Astrocyte (in vitro differentiated cells and primary cell): ENCODE results near the gene SLC17A2. TPM values are rescaled to one million over a fixed set of nuclear protein-coding genes. Genes with fewer than 3 reads are reported as not detected.

ENCODE experiments used
- DNase-seq: peaks from one replicate; pipeline ENCODE4 v3.0.0-alpha.2; 2010; ENCODE audit warnings: low read depth
- FAIRE-seq: peaks from 2 replicates; lab custom pipeline; 2011; peaks lifted over from hg19 to GRCh38; lab: Jason Lieb, UNC
- H2AFZ ChIP-seq: 2 replicates; pipeline ENCODE4 v1.6.0; 2012; ENCODE audit warnings: low read depth, low read length, inconsistent platforms
- H3K27ac ChIP-seq: 2 replicates; pipeline ENCODE4 v1.5.1; 2011; ENCODE audit warnings: low read depth, low read length, inconsistent platforms
- H3K27me3 ChIP-seq: 2 replicates; pipeline ENCODE4 v1.6.0; 2011; ENCODE audit warnings: low read length, inconsistent platforms; ENCODE audit not compliant: insufficient read depth
- H3K36me3 ChIP-seq: 2 replicates; pipeline ENCODE4 v1.5.1; 2011; ENCODE audit warnings: low read length, inconsistent platforms; ENCODE audit not compliant: insufficient read depth
- H3K4me1 ChIP-seq: 2 replicates; pipeline ENCODE4 v1.5.1; 2011; ENCODE audit warnings: low read length, inconsistent platforms; ENCODE audit not compliant: insufficient read depth
- H3K4me2 ChIP-seq: 2 replicates; pipeline ENCODE4 v1.6.0; 2012; ENCODE audit warnings: low read length, inconsistent platforms
- H3K4me3 ChIP-seq: 2 replicates; pipeline ENCODE4 v1.5.1; 2011; ENCODE audit warnings: low read depth, mild to moderate bottlenecking, low read length, inconsistent platforms; ENCODE audit not compliant: insufficient read depth
- H3K79me2 ChIP-seq: 2 replicates; pipeline ENCODE4 v1.6.0; 2012; ENCODE audit warnings: mild to moderate bottlenecking, low read length, inconsistent platforms; ENCODE audit not compliant: insufficient read depth
- H3K9ac ChIP-seq: 2 replicates; pipeline ENCODE4 v1.6.0; 2012; ENCODE audit warnings: mild to moderate bottlenecking, low read length, inconsistent platforms
- H3K9me3 ChIP-seq: 2 replicates; pipeline ENCODE4 v1.5.1; 2012; ENCODE audit warnings: low read depth, mild to moderate bottlenecking, low read length, inconsistent platforms; ENCODE audit not compliant: insufficient read depth
- H4K20me1 ChIP-seq: 2 replicates; pipeline ENCODE4 v1.6.0; 2012; ENCODE audit warnings: low read length, inconsistent platforms; ENCODE audit not compliant: insufficient read depth
- H3K27ac Mint-ChIP-seq: one replicate; pipeline ENCODE4 v1.8.0; 2021; ENCODE audit warnings: mild to moderate bottlenecking, mixed read lengths; ENCODE audit not compliant: unreplicated experiment
- H3K27me3 Mint-ChIP-seq: one replicate; pipeline ENCODE4 v1.8.0; 2021; ENCODE audit warnings: low read depth, mixed read lengths; ENCODE audit not compliant: unreplicated experiment
- H3K36me3 Mint-ChIP-seq: one replicate; pipeline ENCODE4 v1.8.0; 2021; ENCODE audit warnings: low read depth, mixed read lengths; ENCODE audit not compliant: unreplicated experiment
- H3K4me1 Mint-ChIP-seq: one replicate; pipeline ENCODE4 v1.8.0; 2021; ENCODE audit warnings: low read depth, mixed read lengths; ENCODE audit not compliant: unreplicated experiment
- H3K4me3 Mint-ChIP-seq: one replicate; pipeline ENCODE4 v1.8.0; 2021; ENCODE audit warnings: mild to moderate bottlenecking, moderate library complexity, mixed read lengths; ENCODE audit not compliant: unreplicated experiment
- H3K9me3 Mint-ChIP-seq: one replicate; pipeline ENCODE4 v1.8.0; 2021; ENCODE audit warnings: mild to moderate bottlenecking, mixed read lengths; ENCODE audit not compliant: unreplicated experiment
- CTCF ChIP-seq: IDR thresholded peaks from 2 replicates; pipeline ENCODE4 v1.5.1; 2011; ENCODE audit warnings: low read depth, mild to moderate bottlenecking, inconsistent platforms, low read length, moderate library complexity; ENCODE audit not compliant: insufficient read depth
- EZH2 ChIP-seq: IDR thresholded peaks from 2 replicates; pipeline ENCODE4 v1.6.1; 2012; ENCODE audit warnings: mild to moderate bottlenecking, low read length, inconsistent platforms; ENCODE audit not compliant: insufficient read depth
- total RNA-seq: library from RNA; stranded (reverse); gene quantifications from 2 replicates; pipeline ENCODE4 v1.2.1, GENCODE V29; 2021

The SLC17A2 gene
- total RNA-seq, 1 donor from 2014 or later = not detected

- Histone ChIP-seq H2AFZ (no peak overlapping the region), H3K4me2 (no peak overlapping the region), H3K9me3 (peaks cover 4% of the 10 kb centered on the region), H3K36me3 (no peaks in the 10 kb centered on the region), H3K4me1 (no peaks in the 10 kb centered on the region), H3K27me3 (no peaks in the 10 kb centered on the region), H3K27ac (no peak overlapping the region), H4K20me1 (no peaks in the 10 kb centered on the region), H3K79me2 (no peaks in the 10 kb centered on the region), H3K9ac (no peak overlapping the region), H3K4me3 (no peak overlapping the region)
- Mint-ChIP-seq H3K36me3 (no peaks in the 10 kb centered on the region), H3K27ac (no peak overlapping the region), H3K27me3 (peaks cover 8% of the 10 kb centered on the region), H3K4me1 (peaks cover 6% of the 10 kb centered on the region), H3K4me3 (no peak overlapping the region), H3K9me3 (no peaks in the 10 kb centered on the region)
- TF ChIP-seq EZH2 (no peak), CTCF (no peak)
- no peak for FAIRE-seq
- DNase-seq = no peak
Measured at GRCh38 chr6:25886066-25886465, 44.4 kb downstream of the SLC17A2 start.

- peaks cover 8% of the 10 kb centered on the region for H3K27me3 Mint-ChIP-seq
- TF ChIP-seq CTCF (no peak), EZH2 (no peak)
- no peak overlapping the region for H3K4me3 Mint-ChIP-seq
- H3K4me1 Mint-ChIP-seq = peaks cover 6% of the 10 kb centered on the region
- no peaks in the 10 kb centered on the region for H3K9me3 Mint-ChIP-seq
- Histone ChIP-seq H2AFZ (no peak overlapping the region), H3K79me2 (no peaks in the 10 kb centered on the region), H3K9ac (no peak overlapping the region), H3K9me3 (peaks cover 4% of the 10 kb centered on the region), H3K27me3 (no peaks in the 10 kb centered on the region), H3K4me2 (no peak overlapping the region), H3K27ac (no peak overlapping the region), H3K4me1 (no peaks in the 10 kb centered on the region), H3K4me3 (no peak overlapping the region), H3K36me3 (no peaks in the 10 kb centered on the region), H4K20me1 (no peaks in the 10 kb centered on the region)
- FAIRE-seq (no peak), DNase-seq (peak; percentile 2)
- H3K27ac Mint-ChIP-seq = no peak overlapping the region
- no peaks in the 10 kb centered on the region for H3K36me3 Mint-ChIP-seq
Measured at GRCh38 chr6:25883991-25884390, 46.5 kb downstream of the SLC17A2 start.

- Histone ChIP-seq H4K20me1 (no peaks in the 10 kb centered on the region), H3K9ac (no peak overlapping the region), H3K4me3 (no peak overlapping the region), H3K9me3 (peaks cover 4% of the 10 kb centered on the region), H3K4me2 (no peak overlapping the region), H3K4me1 (no peaks in the 10 kb centered on the region), H3K79me2 (no peaks in the 10 kb centered on the region), H3K27ac (no peak overlapping the region), H2AFZ (no peak overlapping the region), H3K27me3 (no peaks in the 10 kb centered on the region), H3K36me3 (no peaks in the 10 kb centered on the region)
- no peaks in the 10 kb centered on the region for H3K36me3 Mint-ChIP-seq
- peaks cover 10% of the 10 kb centered on the region for H3K27me3 Mint-ChIP-seq
- no peak for FAIRE-seq
- H3K9me3 Mint-ChIP-seq = no peaks in the 10 kb centered on the region
- no peak for DNase-seq
- H3K4me1 Mint-ChIP-seq = peaks cover 6% of the 10 kb centered on the region
- TF ChIP-seq EZH2 (no peak), CTCF (no peak)
- no peak overlapping the region for H3K4me3 Mint-ChIP-seq
- no peak overlapping the region for H3K27ac Mint-ChIP-seq
Measured at GRCh38 chr6:25883536-25883935, 47.0 kb downstream of the SLC17A2 start.
